Muscle of leg (tissue), 16 donors: Measurements from ENCODE around the gene HSD17B7. TPM values are rescaled to one million over a fixed set of nuclear protein-coding genes. Genes with fewer than 3 reads are reported as not detected.
A peak's percentile ranks its signal among the peaks of the same experiment; 100 is the strongest.
"Not testable (repeated sequence)": the region's sequence is repeated elsewhere in the genome, so short reads cannot be mapped to it uniquely, and the experiment has no call there.

Experiments used
- DNase-seq: peaks from one replicate; pipeline ENCODE4 v3.0.0; 2013
- H3K27ac ChIP-seq: one replicate; pipeline ENCODE4 v1.5.1; 2013; ENCODE audit warnings: mild to moderate bottlenecking, low read length, control low read depth
- H3K27me3 ChIP-seq: one replicate; pipeline ENCODE4 v1.6.1; 2013; ENCODE audit warnings: low read length; ENCODE audit not compliant: control insufficient read depth, insufficient read depth
- H3K36me3 ChIP-seq: one replicate; pipeline ENCODE4 v1.6.1; 2013; ENCODE audit warnings: low read length; ENCODE audit not compliant: control insufficient read depth, insufficient read depth
- H3K4me1 ChIP-seq: one replicate; pipeline ENCODE4 v1.6.1; 2013; ENCODE audit warnings: low read length; ENCODE audit not compliant: control insufficient read depth, insufficient read depth
- H3K4me3 ChIP-seq: one replicate; pipeline ENCODE4 v1.5.1; 2013; ENCODE audit warnings: low read length, control low read depth
- H3K9me3 ChIP-seq: replicated peaks from 2 replicates; pipeline ENCODE4 v1.6.1; 2013; ENCODE audit warnings: low read depth, low read length; ENCODE audit not compliant: control insufficient read depth
- WGBS: methylation state at CpG from one replicate; pipeline ENCODE4 v1.1.5; 2013; ENCODE audit warnings: missing lambda C conversion rate; ENCODE audit not compliant: insufficient coverage; 5-methylcytosine and 5-hydroxymethylcytosine counted together
- long read RNA-seq, 11 donors: transcript quantifications; one replicate each; lab custom pipeline, GENCODE V29; 2026
- polyA plus RNA-seq, 8 donors: library from polyadenylated mRNA; unstranded; fragments of 120-200 nt; gene quantifications; one replicate each; pipeline versions ENCODE4 v1.2.1 to v1.2.3, GENCODE V29; 2013; ENCODE audit warnings: inconsistent platforms in 1 of 8, low replicate concordance in 1 of 8; ENCODE audit not compliant: insufficient read length in 8 of 8, insufficient read depth in 1 of 8
- total RNA-seq: library from RNA; stranded (reverse); fragments of 120-200 nt; gene quantifications from one replicate; pipeline ENCODE4 v1.2.4, GENCODE V29; 2013

Gene HSD17B7
- total RNA-seq (7.8 TPM), polyA plus RNA-seq (10 to 100 TPM in 1 of 8 donors, 1 to 10 TPM in 7; 6.2 to 11.7 (median 7.2) TPM)
- long read RNA-seq, donor 1, partial matches to known transcripts, result 0 of 3 reads
- long read RNA-seq, donor 1, other reads (novel, unspliced or antisense), result 0 of 3 reads
- long read RNA-seq, donor 2, partial matches to known transcripts, result 0 of 1 reads
- long read RNA-seq, donor 2, other reads (novel, unspliced or antisense), result 0 of 1 reads
- long read RNA-seq, donor 3, partial matches to known transcripts, result 0 of 1 reads
- long read RNA-seq, donor 3, other reads (novel, unspliced or antisense), result 0 of 1 reads
- long read RNA-seq, donor 4, partial matches to known transcripts, result 0 of 1 reads
- long read RNA-seq, donor 4, other reads (novel, unspliced or antisense), result 0 of 1 reads
- long read RNA-seq, donor 5, transcript HSD17B7-201 (9 exons, 1,190 nt), result major isoform, 5 of 6 reads
- long read RNA-seq, donor 5, partial matches to known transcripts, result 0 of 6 reads
- long read RNA-seq, donor 5, other reads (novel, unspliced or antisense), result 0 of 6 reads
- long read RNA-seq, donor 6, partial matches to known transcripts, result 0 of 3 reads
- long read RNA-seq, donor 6, other reads (novel, unspliced or antisense), result 0 of 3 reads
- long read RNA-seq, donor 7, partial matches to known transcripts, result 0 of 1 reads
- long read RNA-seq, donor 7, other reads (novel, unspliced or antisense), result 0 of 1 reads
- long read RNA-seq, donor 8, partial matches to known transcripts, result 5 of 8 reads
- long read RNA-seq, donor 8, other reads (novel, unspliced or antisense), result 0 of 8 reads
- long read RNA-seq, donor 9, partial matches to known transcripts, result 0 of 2 reads
- long read RNA-seq, donor 9, other reads (novel, unspliced or antisense), result 0 of 2 reads
- long read RNA-seq, donor 10, partial matches to known transcripts, result 0 of 3 reads
- long read RNA-seq, donor 10, other reads (novel, unspliced or antisense), result 0 of 3 reads
- long read RNA-seq, donor 11, result 0 reads

DNA sequence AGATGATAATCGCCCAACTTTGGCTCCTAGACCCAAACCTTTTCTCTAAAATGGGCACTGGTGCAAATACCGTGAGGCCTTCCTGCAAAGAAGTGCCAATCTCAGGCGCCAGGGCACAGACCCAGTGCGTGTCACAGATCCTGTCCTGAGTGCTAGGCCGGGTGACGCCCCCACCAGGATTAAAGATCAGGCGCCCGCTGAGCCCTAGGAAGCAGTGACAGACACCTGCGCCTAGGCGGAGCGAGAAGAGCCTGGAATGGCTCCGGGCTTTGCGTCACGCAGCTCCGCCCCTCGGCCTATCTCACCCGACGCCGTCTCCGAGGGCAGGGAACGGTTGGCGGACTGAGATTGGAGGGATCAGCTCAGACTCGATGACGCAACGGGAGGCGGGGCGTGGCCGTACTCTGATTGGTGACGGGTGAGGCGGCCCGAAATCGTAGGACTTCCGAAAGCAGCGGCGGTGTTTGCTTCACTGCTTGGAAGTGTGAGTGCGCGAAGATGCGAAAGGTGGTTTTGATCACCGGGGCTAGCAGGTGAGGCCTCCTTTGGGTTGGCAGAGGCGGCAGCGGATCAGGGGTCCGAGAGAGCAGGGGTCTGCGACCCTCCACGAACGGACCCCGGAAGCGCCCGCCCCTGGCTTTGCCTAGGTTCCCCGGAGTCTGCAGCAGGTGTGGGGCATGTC lies at the start of gene HSD17B7:
TSS of gene HSD17B7 (plus strand) at position 400 of the 682 bp plus-strand sequence. CDS start at position 499, 99 bp downstream.
- peak; percentile 83 for DNase-seq
- Histone ChIP-seq H3K4me3 (peak within 1 kb of the TSS; percentile 50), H3K27ac (peak within 1 kb of the TSS; percentile 87)
- WGBS, result 0% methylated on average over 7 of the region's 49 CpGs
- H3K9me3 ChIP-seq, H3K36me3 ChIP-seq, H3K27me3 ChIP-seq, H3K4me1 ChIP-seq: not testable (repeated sequence)

- WGBS, result 85% methylated on average over 2 of the region's 4 CpGs
Measured at GRCh38 chr1:162740755-162741154, 49.7 kb upstream of the HSD17B7 start.

GRCh38 chr1:162741574-162741973 lies 48.9 kb upstream of the HSD17B7 start:
- Histone ChIP-seq H3K27me3 (no peaks in the 10 kb centered on the region), H3K4me1 (no peaks in the 10 kb centered on the region), H3K27ac (no peak overlapping the region), H3K4me3 (no peak overlapping the region), H3K9me3 (peaks cover 5% of the 10 kb centered on the region), H3K36me3 (peaks cover 10% of the 10 kb centered on the region)
- no peak for DNase-seq
- WGBS, result no CpG with 5 or more reads among the region's 2 CpGs

More at GRCh38 chr1:162740755-162741154, 49.7 kb upstream of the HSD17B7 start:
- Histone ChIP-seq H3K27ac (no peak overlapping the region), H3K4me3 (no peak overlapping the region), H3K4me1 (no peaks in the 10 kb centered on the region), H3K27me3 (no peaks in the 10 kb centered on the region), H3K36me3 (peaks cover 5% of the 10 kb centered on the region), H3K9me3 (peaks cover 3% of the 10 kb centered on the region)
- DNase-seq, result peak; percentile 23

GRCh38 chr1:162746264-162746942 lies 44.1 kb upstream of the HSD17B7 start:
- not testable (repeated sequence) for DNase-seq, H3K27me3 ChIP-seq, H3K9me3 ChIP-seq, H3K4me1 ChIP-seq, H3K27ac ChIP-seq, H3K4me3 ChIP-seq
- WGBS, result 99% methylated on average over 14 of the region's 14 CpGs
- peaks cover 10% of the 10 kb centered on the region for H3K36me3 ChIP-seq

DNA sequence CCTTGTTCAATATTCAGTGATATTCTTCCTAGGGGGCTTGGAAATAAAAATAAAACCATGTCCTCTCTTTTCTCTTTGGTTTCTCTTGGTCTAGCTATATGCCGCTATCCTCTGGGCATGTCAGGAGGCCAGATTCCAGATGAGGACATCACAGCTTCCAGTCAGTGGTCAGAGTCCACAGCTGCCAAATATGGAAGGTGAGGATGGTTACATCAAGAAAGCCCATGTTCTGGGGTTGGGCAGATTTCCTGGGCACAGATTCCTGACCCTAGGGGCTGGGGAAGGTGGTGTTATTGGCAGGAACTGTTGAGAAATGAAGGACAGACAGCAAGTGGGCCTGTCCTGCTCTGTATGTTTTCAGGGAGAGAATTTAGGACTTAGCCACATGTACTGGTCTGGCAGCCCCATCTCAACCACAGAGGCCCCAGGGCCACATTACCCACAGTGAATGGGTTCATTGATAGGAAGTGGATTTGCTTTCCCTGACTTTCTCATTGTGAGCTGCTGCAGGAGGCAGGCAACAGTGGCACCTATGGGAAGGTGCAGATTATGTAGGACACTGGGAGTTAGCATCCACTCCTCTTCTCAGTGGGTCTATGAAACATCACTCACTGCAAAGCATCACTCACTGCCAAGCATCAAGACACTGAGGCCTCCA lies 37.4 kb upstream of the HSD17B7 start:
- no peak for DNase-seq
- Histone ChIP-seq H3K4me1 (no peaks in the 10 kb centered on the region), H3K27me3 (no peaks in the 10 kb centered on the region), H3K9me3 (no peaks in the 10 kb centered on the region), H3K36me3 (peaks cover 24% of the 10 kb centered on the region), H3K4me3 (no peak overlapping the region), H3K27ac (no peak overlapping the region)
- WGBS, result 100% methylated on average over 1 of the region's 1 CpG

- Histone ChIP-seq H3K4me1 (no peaks in the 10 kb centered on the region), H3K36me3 (peaks cover 24% of the 10 kb centered on the region), H3K4me3 (no peak overlapping the region), H3K27ac (no peak overlapping the region), H3K9me3 (no peaks in the 10 kb centered on the region), H3K27me3 (no peaks in the 10 kb centered on the region)
- 100% methylated on average over 1 of the region's 1 CpG for WGBS
- DNase-seq, result no peak
Measured at GRCh38 chr1:162753998-162754585, 36.4 kb upstream of the HSD17B7 start.

- Histone ChIP-seq H3K4me3 (no peak overlapping the region), H3K27me3 (no peaks in the 10 kb centered on the region), H3K36me3 (peaks cover 29% of the 10 kb centered on the region), H3K4me1 (no peaks in the 10 kb centered on the region), H3K27ac (no peak overlapping the region), H3K9me3 (no peaks in the 10 kb centered on the region)
- no peak for DNase-seq
- WGBS, result no CpG with 5 or more reads among the region's 3 CpGs
Measured at GRCh38 chr1:162755306-162755705, 35.2 kb upstream of the HSD17B7 start.

DNA sequence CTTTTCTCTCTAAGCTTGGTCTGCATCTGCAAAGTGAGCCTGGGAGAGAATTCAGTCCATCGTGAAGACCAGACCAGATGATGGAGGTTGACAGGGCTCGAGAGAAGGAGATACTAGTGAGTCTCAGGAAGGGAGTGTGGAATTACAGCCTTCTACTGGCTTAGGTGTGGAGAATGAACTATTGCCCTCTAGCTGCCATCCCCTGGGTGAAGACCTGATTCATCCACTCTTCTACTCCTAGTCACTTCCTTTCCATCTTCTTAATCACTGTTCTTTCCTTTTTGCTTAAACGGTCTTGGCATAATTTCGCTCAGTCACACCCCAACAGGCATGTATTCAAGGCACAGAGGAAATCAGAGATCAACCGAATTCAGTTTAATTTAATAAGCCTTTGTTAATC lies 34.0 kb upstream of the HSD17B7 start:
- Histone ChIP-seq H3K9me3 (no peaks in the 10 kb centered on the region), H3K36me3 (peaks cover 39% of the 10 kb centered on the region), H3K4me3 (no peak overlapping the region), H3K27ac (no peak overlapping the region), H3K4me1 (no peaks in the 10 kb centered on the region), H3K27me3 (no peaks in the 10 kb centered on the region)
- WGBS, result no CpG with 5 or more reads among the region's 5 CpGs
- DNase-seq, result no peak

GRCh38 chr1:162757476-162757875 lies 33.0 kb upstream of the HSD17B7 start:
- Histone ChIP-seq H3K27me3 (no peaks in the 10 kb centered on the region), H3K4me3 (no peak overlapping the region), H3K36me3 (peaks cover 39% of the 10 kb centered on the region), H3K4me1 (no peaks in the 10 kb centered on the region), H3K9me3 (no peaks in the 10 kb centered on the region), H3K27ac (no peak overlapping the region)
- 30% methylated on average over 1 of the region's 1 CpG for WGBS
- DNase-seq, result no peak
